Stimulated activated CD4-positive, alpha-beta T cell treated with anti-CD3 and anti-CD28 coated beads, Interleukin-1b, Interleukin-23, amount 100 ng/mL, for 24 hours (primary cell): ENCODE measurements around the gene PRAMEF20.

ENCODE experiments used
- DNase-seq, 4 experiments: peaks; one replicate each; pipeline ENCODE4 v3.0.0-alpha.2; 2020; ENCODE audit warnings: low read depth in 4 of 4, low spot score in 1 of 4

PRAMEF20 gene

DNA sequence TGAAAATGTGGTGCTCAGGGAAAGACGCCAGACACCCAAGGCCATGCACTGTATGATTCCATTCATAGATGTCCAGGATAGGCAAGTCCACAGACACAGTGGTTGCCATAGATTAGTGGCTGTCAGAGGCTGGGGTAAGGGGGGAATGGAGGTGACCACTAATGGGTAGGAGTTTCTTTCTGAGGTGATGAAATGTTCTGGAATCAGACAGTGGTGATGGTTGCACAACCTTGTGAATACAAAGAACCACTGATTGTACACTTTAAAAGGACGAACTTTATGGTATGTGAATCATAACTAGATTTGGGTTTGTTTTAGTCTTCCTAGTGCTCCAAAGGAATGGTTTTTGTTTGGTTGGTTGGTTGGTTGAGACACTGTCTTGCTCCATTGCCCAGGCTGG is 51.7 kb downstream of the PRAMEF20 start:
- no peak for DNase-seq

- DNase-seq: no peak
Measured at GRCh38 chr1:13462682-13463081, 52.4 kb downstream of the PRAMEF20 start.

DNA sequence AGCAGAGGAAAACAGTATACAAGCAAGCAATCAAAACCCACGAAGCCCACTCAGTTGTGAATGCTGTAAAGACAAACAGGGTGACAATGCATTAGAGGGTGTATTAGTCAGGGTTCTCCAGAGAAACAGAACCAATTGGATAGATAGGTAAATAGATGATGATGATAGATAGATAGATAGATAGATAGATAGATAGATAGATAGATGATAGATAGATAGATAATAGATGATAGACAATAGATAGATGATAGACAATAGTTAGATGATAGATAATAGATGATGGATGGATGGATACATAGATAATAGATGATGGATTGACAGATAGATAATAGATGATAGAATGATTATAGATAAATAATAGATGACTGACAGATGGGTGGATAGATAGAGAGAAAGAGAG is 55.3 kb downstream of the PRAMEF20 start:
- no peak for DNase-seq

DNA sequence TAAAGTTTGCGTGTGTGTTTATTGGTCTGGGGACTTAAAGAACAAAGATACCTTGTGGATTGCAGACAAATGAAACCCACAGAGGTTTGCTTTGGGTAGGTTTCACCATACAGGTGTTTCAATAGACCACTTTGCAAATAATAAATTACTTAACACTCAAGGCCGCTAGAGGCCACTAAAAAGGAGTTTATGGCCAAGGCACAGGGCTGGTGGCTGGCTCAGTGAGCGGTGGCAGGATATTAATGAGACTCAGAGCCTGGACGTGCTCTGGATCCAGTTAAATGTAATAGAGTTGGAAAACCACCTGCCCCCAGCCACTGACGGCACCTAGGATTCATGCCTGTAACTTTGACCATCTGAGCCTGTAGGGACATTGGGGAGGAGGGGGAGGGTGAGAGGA is 59.1 kb downstream of the PRAMEF20 start:
- no peak for DNase-seq
